Endothelial cell (in vitro differentiated cells): Measurements from ENCODE around the gene SYTL5. TPM values are rescaled to one million over a fixed set of nuclear protein-coding genes. Genes with fewer than 3 reads are reported as not detected.
A peak's percentile ranks its signal among the peaks of the same experiment; 100 is the strongest.

Experiments used
- DNase-seq: peaks from one replicate; pipeline ENCODE4 v3.0.0; 2021; ENCODE audit warnings: low spot score
- H3K27ac Mint-ChIP-seq: one replicate; pipeline ENCODE4 v1.8.0; 2021; ENCODE audit warnings: mixed read lengths, inconsistent platforms; ENCODE audit not compliant: unreplicated experiment
- H3K27me3 Mint-ChIP-seq: one replicate; pipeline ENCODE4 v1.8.0; 2021; ENCODE audit warnings: mild to moderate bottlenecking, moderate library complexity, mixed read lengths, inconsistent platforms; ENCODE audit not compliant: unreplicated experiment
- H3K36me3 Mint-ChIP-seq: one replicate; pipeline ENCODE4 v1.8.0; 2021; ENCODE audit warnings: mild to moderate bottlenecking, low read depth, mixed read lengths, inconsistent platforms; ENCODE audit not compliant: unreplicated experiment
- H3K4me1 Mint-ChIP-seq: one replicate; pipeline ENCODE4 v1.8.0; 2021; ENCODE audit warnings: mild to moderate bottlenecking, mixed read lengths, inconsistent platforms; ENCODE audit not compliant: unreplicated experiment
- H3K4me3 Mint-ChIP-seq: one replicate; pipeline ENCODE4 v1.8.0; 2021; ENCODE audit warnings: mild to moderate bottlenecking, mixed read lengths, inconsistent platforms; ENCODE audit not compliant: unreplicated experiment
- H3K9me3 Mint-ChIP-seq: one replicate; pipeline ENCODE4 v1.8.0; 2021; ENCODE audit warnings: mixed read lengths, inconsistent platforms; ENCODE audit not compliant: unreplicated experiment
- CTCF ChIP-seq: fragments of 200-600 bp; sonication (generic); IDR thresholded peaks from one replicate; pipeline ENCODE4 v1.5.0; 2021; ENCODE audit warnings: antibody characterized with exemption; ENCODE audit not compliant: unreplicated experiment
- total RNA-seq: library from RNA; stranded (reverse); fragmentation: NEBNext Ultra II Directional; extraction: Animal tissue kit (Norgen Biotek cat#: 25700); gene quantifications from one replicate; pipeline ENCODE4 v1.2.1, GENCODE V29; 2021; ENCODE audit not compliant: unreplicated experiment

SYTL5 gene
- total RNA-seq, 1 donor from 2014 or later: not detected

GRCh38 chrX:38069991-38070390, 63.6 kb downstream of the SYTL5 start:
- TF ChIP-seq CTCF: no peak
- no peak overlapping the region for H3K27ac Mint-ChIP-seq
- H3K4me1 Mint-ChIP-seq: peaks cover 2% of the 10 kb centered on the region
- H3K9me3 Mint-ChIP-seq: no peaks in the 10 kb centered on the region
- no peaks in the 10 kb centered on the region for H3K27me3 Mint-ChIP-seq
- H3K4me3 Mint-ChIP-seq: no peak overlapping the region
- no peak for DNase-seq
- no peaks in the 10 kb centered on the region for H3K36me3 Mint-ChIP-seq

GRCh38 chrX:38079463-38079862, 73.1 kb downstream of the SYTL5 start:
- H3K36me3 Mint-ChIP-seq: no peaks in the 10 kb centered on the region

GRCh38 chrX:38080808-38081207, 74.5 kb downstream of the SYTL5 start:
- H3K4me1 Mint-ChIP-seq: peaks cover 25% of the 10 kb centered on the region
- H3K9me3 Mint-ChIP-seq: no peaks in the 10 kb centered on the region

More at GRCh38 chrX:38079463-38079862, 73.1 kb downstream of the SYTL5 start:
- TF ChIP-seq CTCF: no peak
- Mint-ChIP-seq H3K27me3 (no peaks in the 10 kb centered on the region), H3K4me1 (peaks cover 25% of the 10 kb centered on the region), H3K9me3 (no peaks in the 10 kb centered on the region), H3K4me3 (no peak overlapping the region), H3K27ac (no peak overlapping the region)
- DNase-seq: no peak

GRCh38 chrX:38081909-38082308, 75.6 kb downstream of the SYTL5 start:
- H3K27ac Mint-ChIP-seq: peak overlapping the region; percentile 70
- H3K9me3 Mint-ChIP-seq: no peaks in the 10 kb centered on the region
- H3K4me1 Mint-ChIP-seq: peaks cover 25% of the 10 kb centered on the region
- no peak for TF ChIP-seq CTCF
- H3K36me3 Mint-ChIP-seq: no peaks in the 10 kb centered on the region
- no peak overlapping the region for H3K4me3 Mint-ChIP-seq
- no peak for DNase-seq
- H3K27me3 Mint-ChIP-seq: no peaks in the 10 kb centered on the region

More at GRCh38 chrX:38080808-38081207, 74.5 kb downstream of the SYTL5 start:
- Mint-ChIP-seq H3K27me3 (no peaks in the 10 kb centered on the region), H3K36me3 (no peaks in the 10 kb centered on the region), H3K4me3 (no peak overlapping the region), H3K27ac (peak overlapping the region; percentile 87)
- no peak for DNase-seq
- TF ChIP-seq CTCF: no peak

GRCh38 chrX:38082309-38082708, 76.0 kb downstream of the SYTL5 start:
- H3K27ac Mint-ChIP-seq: peak overlapping the region; percentile 70
- no peaks in the 10 kb centered on the region for H3K36me3 Mint-ChIP-seq
- H3K9me3 Mint-ChIP-seq: no peaks in the 10 kb centered on the region
- no peaks in the 10 kb centered on the region for H3K27me3 Mint-ChIP-seq
- no peak for DNase-seq
- peaks cover 25% of the 10 kb centered on the region for H3K4me1 Mint-ChIP-seq
- H3K4me3 Mint-ChIP-seq: no peak overlapping the region
- no peak for TF ChIP-seq CTCF
